H1 (cell line): ENCODE results near the gene SLC9A4. TPM values are rescaled to one million over a fixed set of nuclear protein-coding genes. Genes with fewer than 3 reads are reported as not detected.

Source experiments
- CHD2 ChIP-seq: IDR thresholded peaks from 2 replicates; pipeline ENCODE4 v1.6.1; 2012; ENCODE audit warnings: low read length, improper control_type of control experiment
- MAX ChIP-seq: IDR thresholded peaks from 2 replicates; pipeline ENCODE4 v1.6.1; 2012; ENCODE audit warnings: inconsistent platforms
- RBBP5 ChIP-seq: IDR thresholded peaks from 2 replicates; pipeline ENCODE4 v1.7.1; 2012; ENCODE audit warnings: low read depth, mild to moderate bottlenecking, inconsistent platforms, low read length, moderate library complexity, borderline replicate concordance
- SIRT6 ChIP-seq: IDR thresholded peaks from one replicate; pipeline ENCODE4 v1.7.1; 2012; ENCODE audit warnings: low read length, inconsistent platforms
- SIX5 ChIP-seq: IDR thresholded peaks from 2 replicates; pipeline ENCODE4 v1.6.1; 2011; ENCODE audit warnings: mild to moderate bottlenecking, low read depth, low read length
- polyA plus RNA-seq, 7 experiments: library from polyadenylated mRNA; depleted of rRNA in 3 of 7; stranded (reverse) in 5 of 7; unstranded in 2 of 7; fragments of >200 nt in 5 of 7; fragments of 200-250 nt in 2 of 7; gene quantifications; 1 replicate in 5 of 7; 2 replicates in 1 of 7; 4 replicates in 1 of 7; pipeline versions ENCODE4 v1.2.1 to v1.2.3, GENCODE V29; 2011 to 2013; ENCODE audit warnings: missing spikeins in 2 of 7, mixed read lengths in 2 of 7
- total RNA-seq: library from RNA; stranded (reverse); fragmentation: NEBNext Ultra II Directional; extraction: Animal tissue kit (Norgen Biotek cat#: 25700); gene quantifications from 2 replicates; pipeline ENCODE4 v1.2.1, GENCODE V29; 2021
- TF ChIP-seq, protein P1 (sequence below): fragments of 300-600 bp; sonication (generic); IDR thresholded peaks from 2 replicates; pipeline ENCODE4 v1.7.1; 2012; ENCODE audit warnings: low read length, moderate library complexity, mild to moderate bottlenecking, inconsistent platforms; ENCODE audit not compliant: insufficient replicate concordance

SLC9A4 gene
- total and polyA plus RNA-seq, 2 of the 8 experiments (the other 6 are each of a cell fraction or from before 2014, with no cell fraction given), result not detected

GRCh38 chr2:102505290-102505689 is 32.3 kb downstream of the SLC9A4 start (continued):
- TF ChIP-seq, protein P1, sequence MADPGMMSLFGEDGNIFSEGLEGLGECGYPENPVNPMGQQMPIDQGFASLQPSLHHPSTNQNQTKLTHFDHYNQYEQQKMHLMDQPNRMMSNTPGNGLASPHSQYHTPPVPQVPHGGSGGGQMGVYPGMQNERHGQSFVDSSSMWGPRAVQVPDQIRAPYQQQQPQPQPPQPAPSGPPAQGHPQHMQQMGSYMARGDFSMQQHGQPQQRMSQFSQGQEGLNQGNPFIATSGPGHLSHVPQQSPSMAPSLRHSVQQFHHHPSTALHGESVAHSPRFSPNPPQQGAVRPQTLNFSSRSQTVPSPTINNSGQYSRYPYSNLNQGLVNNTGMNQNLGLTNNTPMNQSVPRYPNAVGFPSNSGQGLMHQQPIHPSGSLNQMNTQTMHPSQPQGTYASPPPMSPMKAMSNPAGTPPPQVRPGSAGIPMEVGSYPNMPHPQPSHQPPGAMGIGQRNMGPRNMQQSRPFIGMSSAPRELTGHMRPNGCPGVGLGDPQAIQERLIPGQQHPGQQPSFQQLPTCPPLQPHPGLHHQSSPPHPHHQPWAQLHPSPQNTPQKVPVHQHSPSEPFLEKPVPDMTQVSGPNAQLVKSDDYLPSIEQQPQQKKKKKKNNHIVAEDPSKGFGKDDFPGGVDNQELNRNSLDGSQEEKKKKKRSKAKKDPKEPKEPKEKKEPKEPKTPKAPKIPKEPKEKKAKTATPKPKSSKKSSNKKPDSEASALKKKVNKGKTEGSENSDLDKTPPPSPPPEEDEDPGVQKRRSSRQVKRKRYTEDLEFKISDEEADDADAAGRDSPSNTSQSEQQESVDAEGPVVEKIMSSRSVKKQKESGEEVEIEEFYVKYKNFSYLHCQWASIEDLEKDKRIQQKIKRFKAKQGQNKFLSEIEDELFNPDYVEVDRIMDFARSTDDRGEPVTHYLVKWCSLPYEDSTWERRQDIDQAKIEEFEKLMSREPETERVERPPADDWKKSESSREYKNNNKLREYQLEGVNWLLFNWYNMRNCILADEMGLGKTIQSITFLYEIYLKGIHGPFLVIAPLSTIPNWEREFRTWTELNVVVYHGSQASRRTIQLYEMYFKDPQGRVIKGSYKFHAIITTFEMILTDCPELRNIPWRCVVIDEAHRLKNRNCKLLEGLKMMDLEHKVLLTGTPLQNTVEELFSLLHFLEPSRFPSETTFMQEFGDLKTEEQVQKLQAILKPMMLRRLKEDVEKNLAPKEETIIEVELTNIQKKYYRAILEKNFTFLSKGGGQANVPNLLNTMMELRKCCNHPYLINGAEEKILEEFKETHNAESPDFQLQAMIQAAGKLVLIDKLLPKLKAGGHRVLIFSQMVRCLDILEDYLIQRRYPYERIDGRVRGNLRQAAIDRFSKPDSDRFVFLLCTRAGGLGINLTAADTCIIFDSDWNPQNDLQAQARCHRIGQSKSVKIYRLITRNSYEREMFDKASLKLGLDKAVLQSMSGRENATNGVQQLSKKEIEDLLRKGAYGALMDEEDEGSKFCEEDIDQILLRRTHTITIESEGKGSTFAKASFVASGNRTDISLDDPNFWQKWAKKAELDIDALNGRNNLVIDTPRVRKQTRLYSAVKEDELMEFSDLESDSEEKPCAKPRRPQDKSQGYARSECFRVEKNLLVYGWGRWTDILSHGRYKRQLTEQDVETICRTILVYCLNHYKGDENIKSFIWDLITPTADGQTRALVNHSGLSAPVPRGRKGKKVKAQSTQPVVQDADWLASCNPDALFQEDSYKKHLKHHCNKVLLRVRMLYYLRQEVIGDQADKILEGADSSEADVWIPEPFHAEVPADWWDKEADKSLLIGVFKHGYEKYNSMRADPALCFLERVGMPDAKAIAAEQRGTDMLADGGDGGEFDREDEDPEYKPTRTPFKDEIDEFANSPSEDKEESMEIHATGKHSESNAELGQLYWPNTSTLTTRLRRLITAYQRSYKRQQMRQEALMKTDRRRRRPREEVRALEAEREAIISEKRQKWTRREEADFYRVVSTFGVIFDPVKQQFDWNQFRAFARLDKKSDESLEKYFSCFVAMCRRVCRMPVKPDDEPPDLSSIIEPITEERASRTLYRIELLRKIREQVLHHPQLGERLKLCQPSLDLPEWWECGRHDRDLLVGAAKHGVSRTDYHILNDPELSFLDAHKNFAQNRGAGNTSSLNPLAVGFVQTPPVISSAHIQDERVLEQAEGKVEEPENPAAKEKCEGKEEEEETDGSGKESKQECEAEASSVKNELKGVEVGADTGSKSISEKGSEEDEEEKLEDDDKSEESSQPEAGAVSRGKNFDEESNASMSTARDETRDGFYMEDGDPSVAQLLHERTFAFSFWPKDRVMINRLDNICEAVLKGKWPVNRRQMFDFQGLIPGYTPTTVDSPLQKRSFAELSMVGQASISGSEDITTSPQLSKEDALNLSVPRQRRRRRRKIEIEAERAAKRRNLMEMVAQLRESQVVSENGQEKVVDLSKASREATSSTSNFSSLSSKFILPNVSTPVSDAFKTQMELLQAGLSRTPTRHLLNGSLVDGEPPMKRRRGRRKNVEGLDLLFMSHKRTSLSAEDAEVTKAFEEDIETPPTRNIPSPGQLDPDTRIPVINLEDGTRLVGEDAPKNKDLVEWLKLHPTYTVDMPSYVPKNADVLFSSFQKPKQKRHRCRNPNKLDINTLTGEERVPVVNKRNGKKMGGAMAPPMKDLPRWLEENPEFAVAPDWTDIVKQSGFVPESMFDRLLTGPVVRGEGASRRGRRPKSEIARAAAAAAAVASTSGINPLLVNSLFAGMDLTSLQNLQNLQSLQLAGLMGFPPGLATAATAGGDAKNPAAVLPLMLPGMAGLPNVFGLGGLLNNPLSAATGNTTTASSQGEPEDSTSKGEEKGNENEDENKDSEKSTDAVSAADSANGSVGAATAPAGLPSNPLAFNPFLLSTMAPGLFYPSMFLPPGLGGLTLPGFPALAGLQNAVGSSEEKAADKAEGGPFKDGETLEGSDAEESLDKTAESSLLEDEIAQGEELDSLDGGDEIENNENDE, result no peak
- no peak for TF ChIP-seq RBBP5
- no peak for TF ChIP-seq SIX5
- TF ChIP-seq MAX, result no peak
- no peak for TF ChIP-seq CHD2
- no peak for TF ChIP-seq SIRT6
